Activated T-helper 17 cell treated with anti-CD3 and anti-CD28 coated beads, Interleukin-2, amount 50 U/mL, for 72 hours (primary cell): ENCODE results near the gene PKNOX2. TPM values are rescaled to one million over a fixed set of nuclear protein-coding genes. Genes with fewer than 3 reads are reported as not detected.

Experiments
- ATAC-seq: fragments of 150-1000 bp; cut with Tn5 transposase; replicated peaks from 2 replicates; pipeline ENCODE4 v1.10.0; 2021; ENCODE audit warnings: mild to moderate bottlenecking, moderate library complexity
- H3K27ac Mint-ChIP-seq: one replicate; pipeline ENCODE4 v1.8.0; 2022; ENCODE audit warnings: mixed read lengths
- H3K27me3 Mint-ChIP-seq: one replicate; pipeline ENCODE4 v1.8.0; 2022; ENCODE audit warnings: mixed read lengths
- H3K36me3 Mint-ChIP-seq: one replicate; pipeline ENCODE4 v1.8.0; 2022; ENCODE audit warnings: low read depth, mild to moderate bottlenecking, mixed read lengths
- H3K4me1 Mint-ChIP-seq: one replicate; pipeline ENCODE4 v1.8.0; 2022; ENCODE audit warnings: mixed read lengths
- H3K4me3 Mint-ChIP-seq: one replicate; pipeline ENCODE4 v1.8.0; 2022; ENCODE audit warnings: mild to moderate bottlenecking, mixed read lengths
- H3K9me3 Mint-ChIP-seq: one replicate; pipeline ENCODE4 v1.8.0; 2022; ENCODE audit warnings: mixed read lengths
- total RNA-seq, 2 donors: library from RNA; stranded (reverse); gene quantifications; one replicate each; pipeline ENCODE4 v1.2.3, GENCODE V29; 2022

The PKNOX2 gene
- total RNA-seq, 2 donors from 2014 or later, result not detected

DNA sequence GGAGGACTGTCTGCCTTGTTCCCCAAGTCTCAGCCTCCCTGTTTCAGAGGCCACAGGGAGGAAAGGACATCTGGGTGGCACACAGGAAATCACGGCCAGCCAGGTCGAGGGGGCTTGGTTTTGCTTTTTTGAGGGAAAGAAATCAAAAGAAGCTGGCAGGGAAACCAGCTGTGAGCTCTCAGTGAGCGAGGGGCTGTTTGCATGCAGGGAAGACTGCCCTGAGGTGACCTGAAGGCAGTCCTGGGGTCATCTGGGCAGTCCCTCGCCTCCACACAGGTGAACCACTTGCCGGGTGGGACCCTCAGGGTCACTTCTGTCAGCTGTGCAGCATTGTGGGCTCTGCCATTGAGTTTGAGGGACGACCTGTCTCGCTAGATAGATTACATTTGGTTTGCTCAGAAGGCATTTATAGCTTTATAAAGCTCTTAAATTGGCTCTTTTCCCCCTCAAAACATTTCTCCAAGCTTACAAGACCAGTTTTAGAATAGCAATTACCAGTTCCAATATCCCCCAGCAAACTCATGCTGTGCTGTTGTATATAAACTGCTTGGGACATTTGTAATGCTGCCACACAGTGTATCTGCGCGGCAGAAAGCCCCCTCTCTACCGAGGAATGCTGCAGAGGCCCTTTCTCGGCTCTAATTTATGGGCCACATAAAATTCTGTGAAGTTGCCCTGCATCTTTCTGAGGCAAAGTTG is 28.3 kb downstream of the PKNOX2 start:
- Mint-ChIP-seq H3K4me1 (no peaks in the 10 kb centered on the region), H3K9me3 (peaks cover 4% of the 10 kb centered on the region), H3K36me3 (no peaks in the 10 kb centered on the region), H3K4me3 (no peak overlapping the region), H3K27me3 (peaks cover 51% of the 10 kb centered on the region), H3K27ac (no peak overlapping the region)
- no peak for ATAC-seq

DNA sequence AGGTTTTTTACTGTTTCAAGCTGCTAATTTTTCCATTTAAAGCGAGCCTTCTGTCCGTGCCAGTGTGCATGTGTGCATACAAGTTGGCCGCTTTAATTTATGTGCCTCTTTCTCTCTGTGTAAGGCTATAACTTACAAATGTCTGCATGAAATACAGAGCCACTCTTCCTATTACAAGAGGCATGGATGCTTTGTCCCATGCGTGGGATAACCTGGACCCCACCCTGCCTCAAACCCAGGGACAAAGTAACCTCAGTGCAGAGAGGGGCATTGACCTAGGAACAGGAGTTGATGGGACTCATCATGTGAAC is 28.8 kb downstream of the PKNOX2 start:
- Mint-ChIP-seq H3K27ac (no peak overlapping the region), H3K4me3 (no peak overlapping the region), H3K36me3 (no peaks in the 10 kb centered on the region), H3K27me3 (peaks cover 49% of the 10 kb centered on the region), H3K4me1 (no peaks in the 10 kb centered on the region), H3K9me3 (peaks cover 4% of the 10 kb centered on the region)
- ATAC-seq, result no peak

DNA sequence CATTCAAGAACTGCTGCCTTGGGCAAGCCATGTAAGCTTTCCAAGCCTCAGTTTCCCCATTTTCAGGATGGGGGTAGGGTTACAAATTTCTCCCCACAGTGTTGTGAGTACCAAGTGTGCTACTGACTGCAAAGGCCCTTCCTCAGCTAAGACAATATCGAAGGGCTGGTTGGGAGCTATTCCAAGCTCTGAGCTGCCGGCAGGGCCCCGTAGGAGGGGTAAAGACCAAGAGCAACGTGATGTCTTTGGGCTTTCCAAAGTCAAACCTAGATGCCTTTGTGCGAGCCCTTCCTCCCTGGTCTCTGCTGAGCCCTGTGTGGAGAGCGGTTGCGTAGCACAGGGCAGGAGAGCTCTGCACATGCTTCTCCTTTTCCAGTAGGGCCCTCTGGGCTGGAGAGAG is 29.3 kb downstream of the PKNOX2 start:
- Mint-ChIP-seq H3K36me3 (no peaks in the 10 kb centered on the region), H3K4me3 (no peak overlapping the region), H3K4me1 (no peaks in the 10 kb centered on the region), H3K27me3 (peaks cover 53% of the 10 kb centered on the region), H3K9me3 (peaks cover 4% of the 10 kb centered on the region), H3K27ac (no peak overlapping the region)
- ATAC-seq, result no peak

- no peak for ATAC-seq
- no peaks in the 10 kb centered on the region for H3K36me3 Mint-ChIP-seq
- no peak overlapping the region for H3K27ac Mint-ChIP-seq
- no peak overlapping the region for H3K4me3 Mint-ChIP-seq
- no peaks in the 10 kb centered on the region for H3K4me1 Mint-ChIP-seq
- H3K27me3 Mint-ChIP-seq, result peaks cover 27% of the 10 kb centered on the region
- no peaks in the 10 kb centered on the region for H3K9me3 Mint-ChIP-seq
Measured at GRCh38 chr11:125199915-125200314, 35.4 kb downstream of the PKNOX2 start.

DNA sequence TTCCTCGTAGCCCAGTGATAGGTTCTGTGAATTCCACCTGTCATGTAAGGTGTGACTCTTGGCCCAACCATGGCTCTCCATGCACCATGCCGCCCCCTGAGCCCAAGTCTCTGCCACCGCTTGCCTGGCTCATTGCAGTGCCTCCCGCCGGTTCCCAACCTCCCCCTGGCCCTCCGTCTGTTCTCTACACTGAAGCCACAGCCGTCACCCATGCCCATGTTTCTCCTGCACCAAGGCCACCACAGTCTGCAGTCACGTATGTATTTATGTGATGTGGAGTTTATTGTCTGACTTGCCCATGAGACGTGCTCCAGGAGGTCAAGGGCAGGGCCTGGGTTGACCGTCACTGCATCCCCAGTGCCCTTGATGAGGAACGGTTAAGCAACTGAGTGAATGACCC is 35.9 kb downstream of the PKNOX2 start:
- ATAC-seq, result no peak
- no peaks in the 10 kb centered on the region for H3K9me3 Mint-ChIP-seq
- H3K4me3 Mint-ChIP-seq, result no peak overlapping the region
- H3K27me3 Mint-ChIP-seq, result peaks cover 23% of the 10 kb centered on the region
- H3K4me1 Mint-ChIP-seq, result no peaks in the 10 kb centered on the region
- H3K36me3 Mint-ChIP-seq, result no peaks in the 10 kb centered on the region
- no peak overlapping the region for H3K27ac Mint-ChIP-seq

DNA sequence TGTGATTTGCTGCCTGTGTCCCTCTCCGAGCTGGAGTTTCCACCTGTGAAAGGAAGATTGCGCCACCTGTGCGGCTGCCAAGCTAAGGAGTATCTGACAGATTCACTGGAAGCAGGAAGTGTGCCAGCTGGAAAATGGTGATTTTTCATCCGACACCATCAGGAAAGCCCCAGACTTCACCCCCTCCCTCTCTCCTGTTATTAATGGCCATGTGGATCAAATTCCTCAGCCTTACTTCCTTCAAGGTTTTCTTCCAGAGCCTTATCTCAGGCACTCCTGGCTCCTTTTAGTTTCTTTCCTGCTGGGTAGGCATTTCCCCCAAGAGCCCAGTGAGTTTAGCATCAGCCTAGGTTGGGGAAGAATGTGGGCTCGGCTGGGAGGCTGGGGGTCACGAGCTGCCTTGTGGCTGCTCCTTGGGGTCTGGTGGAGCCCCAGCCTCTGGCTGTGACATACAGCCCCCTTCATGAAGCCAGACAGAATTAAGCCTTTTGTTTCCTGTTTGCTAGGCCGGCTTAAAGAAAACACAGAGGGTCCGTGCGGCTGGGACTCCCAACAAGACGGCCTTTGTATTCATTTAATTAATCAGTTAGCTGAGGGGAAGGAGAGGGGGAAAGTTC is 37.1 kb downstream of the PKNOX2 start:
- Mint-ChIP-seq H3K27ac (no peak overlapping the region), H3K4me3 (no peak overlapping the region), H3K4me1 (no peaks in the 10 kb centered on the region), H3K27me3 (peaks cover 24% of the 10 kb centered on the region), H3K36me3 (no peaks in the 10 kb centered on the region), H3K9me3 (no peaks in the 10 kb centered on the region)
- ATAC-seq, result no peak

DNA sequence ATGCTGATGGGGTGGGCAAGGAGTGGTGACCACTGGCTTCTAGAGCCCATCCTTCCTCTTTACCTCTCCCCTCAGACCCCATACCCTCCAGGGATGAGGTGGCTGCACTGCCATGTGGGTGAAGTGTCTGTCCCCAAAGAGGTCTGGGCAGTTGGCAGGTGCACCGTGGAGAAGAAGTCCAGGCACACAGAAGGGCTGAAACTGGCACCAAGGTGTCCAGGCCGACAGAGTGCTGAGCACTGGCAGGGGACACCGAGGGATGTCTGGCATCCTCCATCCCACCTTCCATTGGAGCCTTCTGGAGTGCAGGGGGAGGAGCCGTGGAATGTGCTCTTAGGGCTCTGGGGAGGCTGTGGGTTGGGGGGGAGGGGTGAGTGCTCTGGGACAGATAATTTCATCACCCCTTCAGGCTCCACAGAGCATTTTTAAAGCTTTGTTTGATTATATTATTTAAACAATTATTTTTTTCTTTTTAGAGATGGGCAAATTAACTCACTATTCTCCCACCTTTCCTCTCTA is 37.9 kb downstream of the PKNOX2 start:
- no peak for ATAC-seq
- no peaks in the 10 kb centered on the region for H3K36me3 Mint-ChIP-seq
- peaks cover 28% of the 10 kb centered on the region for H3K27me3 Mint-ChIP-seq
- H3K4me3 Mint-ChIP-seq, result no peak overlapping the region
- no peaks in the 10 kb centered on the region for H3K9me3 Mint-ChIP-seq
- no peak overlapping the region for H3K27ac Mint-ChIP-seq
- no peaks in the 10 kb centered on the region for H3K4me1 Mint-ChIP-seq

GRCh38 chr11:125202977-125203376 is 38.4 kb downstream of the PKNOX2 start:
- H3K4me3 Mint-ChIP-seq, result no peak overlapping the region
- no peak overlapping the region for H3K27ac Mint-ChIP-seq
- no peaks in the 10 kb centered on the region for H3K36me3 Mint-ChIP-seq
- H3K9me3 Mint-ChIP-seq, result no peaks in the 10 kb centered on the region
- peaks cover 28% of the 10 kb centered on the region for H3K27me3 Mint-ChIP-seq
- ATAC-seq, result no peak
- no peaks in the 10 kb centered on the region for H3K4me1 Mint-ChIP-seq

- Mint-ChIP-seq H3K4me3 (no peak overlapping the region), H3K36me3 (no peaks in the 10 kb centered on the region), H3K27me3 (peaks cover 15% of the 10 kb centered on the region), H3K27ac (no peak overlapping the region), H3K9me3 (no peaks in the 10 kb centered on the region), H3K4me1 (no peaks in the 10 kb centered on the region)
- no peak for ATAC-seq
Measured at GRCh38 chr11:125207866-125208425, 43.4 kb downstream of the PKNOX2 start.

DNA sequence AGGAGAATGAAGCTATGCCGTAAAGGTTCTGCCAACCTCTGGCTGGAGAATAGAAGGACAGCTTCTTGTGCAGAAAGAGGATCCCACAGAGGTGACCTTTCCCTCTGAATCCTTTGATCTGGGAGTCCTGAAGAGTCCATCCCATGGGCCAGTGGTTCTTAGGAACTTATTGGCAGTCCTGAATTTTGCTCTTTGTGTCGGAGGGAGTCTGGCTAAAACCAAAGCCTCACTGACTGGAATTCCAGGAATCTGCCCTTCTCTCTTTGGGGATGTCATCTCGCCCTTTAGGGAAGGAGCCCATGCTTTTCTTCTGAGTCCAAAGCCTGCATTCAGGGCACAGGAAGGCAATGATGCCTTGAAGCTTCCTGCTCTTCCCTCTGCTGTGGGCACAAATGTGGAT is 45.5 kb downstream of the PKNOX2 start:
- Mint-ChIP-seq H3K9me3 (no peaks in the 10 kb centered on the region), H3K27me3 (peaks cover 21% of the 10 kb centered on the region), H3K36me3 (no peaks in the 10 kb centered on the region), H3K4me1 (no peaks in the 10 kb centered on the region), H3K27ac (no peak overlapping the region), H3K4me3 (no peak overlapping the region)
- ATAC-seq, result no peak

GRCh38 chr11:125211191-125211947 is 46.8 kb downstream of the PKNOX2 start:
- H3K9me3 Mint-ChIP-seq, result no peaks in the 10 kb centered on the region
- H3K4me3 Mint-ChIP-seq, result no peak overlapping the region
- H3K36me3 Mint-ChIP-seq, result no peaks in the 10 kb centered on the region
- peaks cover 21% of the 10 kb centered on the region for H3K27me3 Mint-ChIP-seq
- no peak overlapping the region for H3K27ac Mint-ChIP-seq
- no peaks in the 10 kb centered on the region for H3K4me1 Mint-ChIP-seq
- ATAC-seq, result no peak

DNA sequence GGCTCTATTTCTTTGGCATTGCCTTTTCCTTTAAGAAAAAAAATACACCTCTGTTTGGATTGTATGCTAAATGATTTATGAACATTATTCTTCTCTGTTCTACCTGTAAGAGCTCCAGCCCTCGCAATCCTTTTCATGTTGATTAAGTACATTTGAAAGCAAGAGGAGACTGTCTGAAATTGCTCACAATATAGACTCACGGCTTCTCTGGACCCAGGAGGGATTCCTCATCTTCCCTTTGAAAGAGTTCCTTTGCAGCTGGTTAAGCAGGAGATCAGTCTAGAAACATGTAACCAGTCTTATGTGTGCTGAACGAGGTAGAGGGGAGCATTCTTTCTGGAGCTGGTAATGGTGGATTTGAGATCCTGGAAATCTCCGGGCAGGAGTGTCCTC is 47.4 kb downstream of the PKNOX2 start:
- no peak for ATAC-seq
- peaks cover 18% of the 10 kb centered on the region for H3K27me3 Mint-ChIP-seq
- H3K36me3 Mint-ChIP-seq, result no peaks in the 10 kb centered on the region
- H3K9me3 Mint-ChIP-seq, result no peaks in the 10 kb centered on the region
- H3K4me3 Mint-ChIP-seq, result no peak overlapping the region
- no peaks in the 10 kb centered on the region for H3K4me1 Mint-ChIP-seq
- H3K27ac Mint-ChIP-seq, result no peak overlapping the region

GRCh38 chr11:125214601-125215565 is 50.3 kb downstream of the PKNOX2 start:
- no peaks in the 10 kb centered on the region for H3K36me3 Mint-ChIP-seq
- H3K9me3 Mint-ChIP-seq, result no peaks in the 10 kb centered on the region
- no peak for ATAC-seq
- H3K27ac Mint-ChIP-seq, result no peak overlapping the region
- no peaks in the 10 kb centered on the region for H3K4me1 Mint-ChIP-seq
- no peak overlapping the region for H3K4me3 Mint-ChIP-seq
- H3K27me3 Mint-ChIP-seq, result peaks cover 33% of the 10 kb centered on the region

DNA sequence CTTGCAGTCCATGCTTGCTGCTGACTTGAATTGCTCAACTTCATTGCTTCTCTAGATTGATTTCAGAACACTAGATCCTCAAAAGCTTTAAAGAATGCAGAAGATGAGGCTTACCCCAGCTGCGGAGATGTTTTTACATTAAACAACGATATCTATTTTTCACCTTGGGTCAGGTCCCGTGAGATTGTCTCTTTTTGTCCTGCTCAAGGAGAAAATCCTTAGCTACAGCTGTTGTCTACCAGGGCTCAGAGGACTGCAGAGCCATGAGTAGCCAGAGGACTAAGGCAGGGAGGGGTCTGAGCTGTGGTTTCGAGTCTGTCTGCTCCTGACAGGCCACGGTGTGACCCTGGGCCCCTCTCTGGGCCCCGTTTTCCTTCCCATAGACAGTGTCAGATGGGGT is 51.4 kb downstream of the PKNOX2 start:
- no peaks in the 10 kb centered on the region for H3K36me3 Mint-ChIP-seq
- no peaks in the 10 kb centered on the region for H3K9me3 Mint-ChIP-seq
- no peak overlapping the region for H3K27ac Mint-ChIP-seq
- no peaks in the 10 kb centered on the region for H3K4me1 Mint-ChIP-seq
- peaks cover 33% of the 10 kb centered on the region for H3K27me3 Mint-ChIP-seq
- no peak for ATAC-seq
- no peak overlapping the region for H3K4me3 Mint-ChIP-seq
